Effector CD4-positive, alpha-beta T cell (primary cell): ENCODE results near the gene CAMK2A.

Experiments used
- DNase-seq: peaks from one replicate; pipeline ENCODE4 v3.0.0-alpha.2; 2020

Gene CAMK2A

DNA sequence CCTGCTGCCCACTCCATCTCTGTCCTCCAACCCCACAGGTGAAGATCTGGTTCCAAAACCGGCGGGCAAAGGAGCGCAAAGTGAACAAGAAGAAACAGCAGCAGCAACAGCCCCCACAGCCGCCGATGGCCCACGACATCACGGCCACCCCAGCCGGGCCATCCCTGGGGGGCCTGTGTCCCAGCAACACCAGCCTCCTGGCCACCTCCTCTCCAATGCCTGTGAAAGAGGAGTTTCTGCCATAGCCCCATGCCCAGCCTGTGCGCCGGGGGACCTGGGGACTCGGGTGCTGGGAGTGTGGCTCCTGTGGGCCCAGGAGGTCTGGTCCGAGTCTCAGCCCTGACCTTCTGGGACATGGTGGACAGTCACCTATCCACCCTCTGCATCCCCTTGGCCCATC, 106.1 kb downstream of the CAMK2A start:
- DNase-seq = no peak

DNA sequence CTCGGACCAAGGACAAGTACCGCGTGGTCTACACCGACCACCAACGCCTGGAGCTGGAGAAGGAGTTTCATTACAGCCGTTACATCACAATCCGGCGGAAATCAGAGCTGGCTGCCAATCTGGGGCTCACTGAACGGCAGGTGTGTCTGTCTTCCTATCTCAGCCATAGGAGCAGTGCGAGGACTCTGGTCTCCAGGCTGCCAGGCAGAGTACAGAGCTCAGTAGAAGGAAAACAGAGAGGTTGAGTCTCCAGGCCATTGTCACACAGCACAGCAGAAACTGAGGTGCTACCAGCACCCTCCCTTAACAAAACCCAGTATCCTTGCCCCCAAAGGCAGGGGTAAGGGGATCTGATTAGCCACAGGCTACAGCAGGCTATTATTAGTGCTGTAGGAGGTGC, 106.8 kb downstream of the CAMK2A start:
- DNase-seq = no peak

DNA sequence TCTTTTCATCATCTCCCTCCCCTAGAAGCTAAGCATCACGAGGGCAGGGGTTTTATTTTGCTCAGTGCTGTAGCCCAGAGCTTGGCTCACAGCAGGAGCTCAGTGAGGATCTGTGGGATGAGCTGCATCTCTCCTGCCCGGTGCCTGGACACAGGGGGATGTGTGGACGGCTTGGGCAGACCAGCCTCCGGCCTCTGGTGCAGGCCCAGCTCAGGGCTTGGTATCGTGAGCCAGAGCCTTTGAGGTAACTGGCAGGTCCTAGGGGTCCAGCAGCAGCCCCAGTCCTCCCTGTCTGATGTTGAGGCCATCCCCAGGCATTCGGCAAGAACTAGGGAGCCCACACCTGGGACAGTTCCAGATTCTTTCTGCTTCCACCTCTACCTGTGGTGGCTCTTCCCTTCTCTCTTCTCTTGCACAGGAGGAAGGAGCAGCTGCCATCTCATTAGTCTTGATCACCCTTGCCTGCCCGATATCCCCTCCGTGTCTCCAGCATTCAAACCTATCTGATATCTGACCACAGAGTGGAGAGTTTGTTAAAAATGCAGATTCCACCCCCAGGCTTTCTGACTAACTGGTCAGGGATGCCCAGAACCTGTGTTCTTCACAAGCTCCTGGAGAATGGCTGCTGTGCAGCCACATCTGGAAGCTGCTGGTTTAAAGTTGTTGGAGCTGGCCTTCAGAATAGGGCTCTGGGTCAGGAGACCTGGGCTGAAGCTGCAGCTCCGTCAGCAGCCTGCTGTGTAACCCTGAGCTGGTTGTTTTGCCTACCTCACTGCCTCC, 107.6 kb downstream of the CAMK2A start:
- no peak for DNase-seq

DNA sequence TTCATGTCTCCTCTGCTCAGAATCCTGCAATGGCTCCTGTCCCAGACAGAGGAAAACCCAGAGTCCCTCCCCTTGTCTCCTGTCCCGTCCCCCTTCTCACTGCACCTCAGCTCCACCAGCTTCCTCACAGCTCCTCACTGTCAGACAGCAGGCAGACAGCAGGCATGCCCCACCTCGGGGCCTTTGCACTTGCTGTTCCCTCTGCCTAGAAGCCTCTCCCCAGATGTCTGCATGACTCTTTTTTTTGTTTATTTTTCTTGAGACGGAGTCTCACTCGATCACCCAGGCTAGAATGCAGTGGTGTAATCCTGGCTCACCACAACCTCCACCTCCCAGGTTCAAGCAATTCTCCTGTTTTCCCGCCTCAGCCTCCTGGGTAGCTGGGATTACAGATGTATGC, 108.5 kb downstream of the CAMK2A start:
- DNase-seq = no peak

DNA sequence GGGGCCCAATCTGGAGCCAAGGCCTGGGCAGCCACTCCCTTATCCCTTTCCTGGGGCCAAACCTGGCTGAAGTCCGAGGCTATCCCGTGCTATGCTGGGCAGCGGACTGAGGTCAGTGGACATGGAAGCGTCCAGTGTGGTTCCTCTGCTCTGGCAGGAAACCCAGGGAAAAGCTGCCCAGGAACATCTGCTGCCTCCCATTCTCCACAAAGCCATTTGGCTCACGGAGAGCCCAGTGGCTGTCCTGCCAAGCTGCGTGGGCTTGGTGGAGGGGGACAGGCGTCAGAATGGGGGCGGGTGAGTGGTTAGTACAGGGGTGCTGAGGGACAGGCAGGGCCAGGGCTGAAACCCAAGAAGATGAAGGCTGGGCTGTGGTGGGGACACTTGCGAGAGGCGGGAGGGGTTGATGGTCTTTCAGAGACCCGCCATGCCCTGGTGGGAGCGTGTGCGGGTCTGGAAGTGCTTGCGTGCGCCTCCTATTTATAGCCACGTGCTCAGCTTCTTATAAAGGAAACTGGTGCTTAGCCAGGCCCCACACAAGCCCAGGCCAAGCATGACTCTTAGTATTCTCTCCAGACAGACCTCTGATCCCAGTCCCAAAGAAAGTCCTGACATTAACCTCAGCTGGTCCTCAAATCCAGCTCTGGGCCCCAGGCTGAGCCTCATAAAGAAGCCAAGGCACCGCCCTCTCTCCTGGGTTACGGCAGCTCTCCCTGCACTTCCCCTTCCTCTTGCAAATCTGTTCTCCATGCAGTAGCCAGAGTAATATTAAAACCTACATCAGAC, 109.1 kb downstream of the CAMK2A start:
- no peak for DNase-seq

DNA sequence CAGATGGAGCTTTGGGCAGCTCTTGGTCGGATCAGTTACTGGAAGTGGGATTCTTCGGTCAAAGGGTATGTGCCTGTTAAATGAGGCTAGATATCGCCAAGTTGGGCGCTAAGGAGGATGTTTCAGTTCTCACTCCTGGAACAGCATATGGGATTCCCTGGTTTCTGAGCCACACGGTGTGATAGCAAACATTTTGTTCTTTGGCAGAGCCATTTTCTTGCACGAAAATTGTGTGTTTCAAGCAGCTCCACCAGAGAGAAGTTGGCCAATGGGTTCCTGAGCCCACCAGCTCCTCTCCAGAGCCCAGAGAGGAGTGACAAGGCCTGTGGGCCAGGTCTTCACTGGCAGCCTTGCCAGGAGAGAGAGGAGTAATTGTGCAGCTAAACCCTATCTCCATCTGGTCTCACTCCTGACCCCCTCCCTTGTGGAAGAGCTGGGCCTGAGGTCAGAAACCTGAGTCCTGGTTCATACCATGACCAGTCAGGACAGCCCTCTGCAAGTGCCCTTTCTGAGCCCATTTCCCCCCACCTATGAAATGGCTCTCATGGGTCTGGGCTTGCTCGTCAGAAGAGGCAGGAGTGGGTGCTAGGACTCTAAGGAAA, 110.5 kb downstream of the CAMK2A start:
- DNase-seq = no peak

DNA sequence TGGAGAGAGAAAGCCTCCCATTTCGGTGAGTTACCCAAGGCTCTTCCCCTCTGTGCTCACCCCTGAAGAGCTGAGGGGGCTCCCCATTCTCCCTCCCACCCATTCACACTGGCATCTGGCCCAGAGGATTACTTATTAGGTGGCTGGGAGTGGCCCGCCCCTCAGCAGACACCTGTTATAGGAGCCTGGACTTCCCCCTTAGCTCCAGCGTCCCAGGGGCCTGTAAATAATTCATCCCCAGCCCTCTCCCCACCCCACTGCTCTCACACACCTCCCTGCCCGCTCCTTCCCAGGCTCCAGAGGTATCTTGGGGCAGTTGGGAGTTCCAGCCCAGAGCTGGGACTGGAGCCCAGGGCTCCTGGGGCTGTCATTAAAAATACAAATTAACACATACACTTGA, 111.3 kb downstream of the CAMK2A start:
- no peak for DNase-seq

DNA sequence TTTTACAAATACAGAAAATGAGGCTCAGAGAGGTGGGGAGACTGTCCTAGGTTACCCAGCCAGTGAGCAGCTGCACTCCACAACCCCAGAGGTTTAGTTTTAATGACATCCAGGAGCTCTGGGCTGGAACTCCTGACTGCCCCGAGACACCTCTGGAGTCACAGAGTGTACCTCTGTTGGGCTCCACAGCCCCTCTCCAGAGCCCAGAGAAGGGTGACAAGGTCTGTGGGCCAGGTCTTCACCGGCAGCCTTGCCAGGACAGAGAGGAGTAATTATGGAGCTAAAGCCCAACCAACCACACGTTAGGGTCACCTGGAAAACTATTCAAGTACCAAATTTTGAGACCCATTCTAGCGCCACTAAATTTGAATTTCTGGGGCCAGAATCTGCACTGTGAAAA, 111.9 kb downstream of the CAMK2A start:
- DNase-seq = no peak

DNA sequence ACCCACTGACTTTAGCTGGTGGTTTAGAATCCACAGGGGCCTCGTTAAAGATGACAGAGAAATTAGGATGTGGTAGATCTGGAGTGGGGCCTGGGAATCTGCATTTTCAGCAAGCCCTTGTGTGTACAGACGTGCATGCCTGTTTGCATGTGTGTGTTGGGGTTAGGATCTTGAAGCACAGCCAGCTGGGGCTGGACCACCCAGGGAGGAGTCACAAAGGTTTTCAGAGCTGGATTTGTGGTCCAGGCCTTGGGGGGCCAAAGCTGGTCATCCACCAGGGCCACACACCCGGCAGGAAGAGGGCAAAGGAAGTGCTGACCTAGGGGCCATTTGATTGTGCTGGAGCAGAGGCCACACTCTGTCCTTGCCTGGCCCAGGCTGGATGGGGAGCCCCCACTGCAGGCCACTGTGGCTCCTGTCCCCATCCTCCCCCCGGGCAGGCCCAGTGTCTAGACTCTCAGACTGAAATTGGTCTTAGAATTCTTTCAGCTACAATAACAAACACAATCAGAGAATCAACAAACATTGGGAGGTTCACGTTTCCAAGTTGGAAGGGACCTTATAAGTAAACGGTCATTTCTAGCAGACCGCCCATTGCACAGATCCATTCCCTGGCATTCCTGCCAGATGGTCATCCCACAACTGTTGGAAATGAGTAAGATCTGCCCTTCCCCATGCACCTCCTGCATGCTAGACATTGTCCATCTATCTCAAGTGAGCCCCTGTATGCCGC, 112.7 kb downstream of the CAMK2A start:
- no peak for DNase-seq

DNA sequence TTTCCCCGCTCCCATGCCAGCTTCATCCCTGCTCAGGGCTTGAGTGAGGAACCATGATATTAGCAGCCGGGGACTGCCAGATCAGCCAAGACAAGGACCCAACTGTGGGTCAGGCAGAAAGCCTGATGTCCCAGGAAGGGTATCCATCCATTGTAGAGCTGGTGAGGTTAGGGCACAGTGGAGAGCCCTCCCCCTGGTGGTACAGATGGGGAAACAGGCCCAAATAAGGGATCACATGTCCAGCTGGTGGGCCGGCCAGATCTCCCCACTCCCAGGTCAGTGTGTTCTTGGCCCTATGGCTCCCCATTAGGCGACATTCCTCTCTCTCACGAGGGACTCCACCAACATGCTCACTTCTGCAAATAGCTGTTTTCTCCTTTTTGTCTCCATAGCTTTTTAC, 114.0 kb downstream of the CAMK2A start:
- DNase-seq = no peak

DNA sequence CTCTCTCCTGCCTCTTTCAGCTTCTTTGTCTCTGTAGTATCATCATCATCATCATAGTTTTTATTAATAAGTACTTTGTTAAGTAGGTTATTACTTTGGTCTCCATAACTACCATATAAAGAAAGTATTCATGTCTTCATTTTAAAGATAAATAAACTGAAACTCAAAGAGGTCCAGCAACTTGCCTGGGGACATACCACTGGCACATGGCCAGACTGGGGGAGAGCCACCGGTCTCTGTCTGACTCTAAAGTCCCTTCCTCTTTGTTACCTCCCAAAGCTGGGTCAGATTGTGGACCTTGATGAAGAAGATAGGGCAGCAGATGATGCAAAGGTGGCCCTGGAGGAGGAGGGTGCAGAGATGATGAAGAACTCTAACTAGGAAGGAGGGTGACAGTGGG, 114.5 kb downstream of the CAMK2A start:
- no peak for DNase-seq

DNA sequence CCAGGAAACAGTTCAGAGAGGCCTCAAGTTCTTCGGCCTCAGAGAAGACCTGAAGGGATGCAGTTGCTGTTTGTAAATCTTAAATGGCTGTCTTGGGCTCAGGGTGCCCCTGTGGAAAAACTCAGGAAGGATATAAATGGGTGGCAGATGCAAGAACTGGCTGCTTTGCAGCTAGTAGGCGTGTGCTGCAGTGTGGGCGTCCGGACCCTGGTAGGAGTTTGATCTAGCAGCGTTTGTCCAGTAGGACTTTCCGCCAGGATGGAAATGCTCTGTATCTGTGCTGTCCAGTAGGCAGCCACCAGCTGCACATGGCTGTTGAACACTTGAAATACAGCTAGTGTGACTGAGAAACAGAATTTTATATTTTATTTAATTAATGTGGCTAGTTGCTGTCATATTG, 115.3 kb downstream of the CAMK2A start:
- no peak for DNase-seq

DNA sequence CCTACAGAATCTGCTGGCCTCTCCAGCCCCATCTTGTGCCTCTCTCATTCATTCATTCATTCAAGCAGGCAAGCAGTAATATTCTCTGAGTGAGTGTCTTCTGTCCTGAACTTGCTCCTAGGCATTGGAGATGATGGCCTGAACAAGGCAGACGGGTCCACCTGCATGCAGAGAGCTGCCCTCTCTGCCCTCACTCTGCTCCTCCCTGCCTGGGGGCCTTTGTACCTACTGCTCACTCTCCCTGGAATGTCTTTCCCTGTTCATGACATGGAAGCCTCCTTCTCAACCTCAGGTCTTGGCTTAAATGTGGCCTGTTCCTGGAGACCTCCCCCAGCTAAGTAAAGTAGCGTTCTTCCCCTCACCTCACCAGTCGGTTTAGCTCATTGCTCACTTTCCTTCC, 116.4 kb downstream of the CAMK2A start:
- DNase-seq = no peak

DNA sequence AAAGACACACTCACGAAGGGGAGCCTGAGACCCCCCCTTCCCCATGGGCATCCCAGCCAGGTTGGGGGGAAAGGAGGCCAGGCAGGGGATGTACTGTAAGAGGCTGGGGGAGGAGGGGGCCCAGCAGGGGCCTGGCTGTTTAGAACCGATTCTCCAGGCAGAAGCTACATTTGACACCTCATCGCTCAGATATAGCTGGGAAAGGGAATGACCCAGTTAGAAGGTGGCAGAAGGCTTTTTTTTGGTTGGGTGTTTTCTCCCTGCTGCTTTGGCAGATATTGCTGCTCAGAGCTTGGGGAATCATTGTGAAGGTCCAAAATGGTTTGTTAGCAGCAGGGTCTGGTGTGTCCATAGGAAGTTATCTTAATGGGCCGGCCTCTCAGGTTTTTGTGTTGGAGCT, 117.0 kb downstream of the CAMK2A start:
- no peak for DNase-seq

DNA sequence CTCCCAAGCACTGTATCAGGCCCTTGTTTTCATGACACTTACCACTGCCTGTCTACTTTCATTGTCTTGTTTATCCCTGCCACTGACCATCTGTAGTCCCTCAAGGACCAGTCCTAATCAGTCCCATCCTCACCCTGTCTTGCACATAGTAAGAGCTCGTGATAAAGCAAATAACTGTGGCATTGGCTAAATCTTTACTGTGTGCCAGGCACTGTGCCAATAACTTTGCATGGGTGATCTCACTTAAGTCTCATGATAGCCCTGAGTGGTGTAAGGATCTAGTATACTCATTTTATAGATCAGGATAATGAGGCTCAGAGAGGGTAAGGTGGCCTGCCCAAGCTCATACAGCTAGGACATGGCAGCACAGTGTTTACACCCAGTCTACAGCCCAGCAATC, 117.4 kb downstream of the CAMK2A start:
- DNase-seq = no peak
